WI38 (cell line): ENCODE measurements around the gene RARB.

Experiments used
- H3K4me3 ChIP-seq: 2 replicates; pipeline ENCODE4 v1.5.1; 2011; ENCODE audit warnings: low read depth, mild to moderate bottlenecking, control low read depth, low read length
- CTCF ChIP-seq: IDR thresholded peaks from 2 replicates; pipeline ENCODE4 v1.5.1; 2012; ENCODE audit warnings: low read depth, mild to moderate bottlenecking, control low read depth, low read length

Gene RARB

GRCh38 chr3:25574172-25574765, 146.2 kb downstream of the RARB start:
- TF ChIP-seq CTCF = no peak
- no peak overlapping the region for H3K4me3 ChIP-seq

- no peak for TF ChIP-seq CTCF
- no peak overlapping the region for H3K4me3 ChIP-seq
These were observed 146.9 kb downstream of the RARB start for GRCh38 chr3:25575001-25575400.

GRCh38 chr3:25576146-25576545, 148.1 kb downstream of the RARB start:
- TF ChIP-seq CTCF = no peak

GRCh38 chr3:25576831-25577454, 148.9 kb downstream of the RARB start:
- TF ChIP-seq CTCF = no peak
- no peak overlapping the region for H3K4me3 ChIP-seq

More at GRCh38 chr3:25576146-25576545, 148.1 kb downstream of the RARB start:
- H3K4me3 ChIP-seq = no peak overlapping the region

GRCh38 chr3:25578059-25578458, 150.0 kb downstream of the RARB start:
- no peak overlapping the region for H3K4me3 ChIP-seq
- TF ChIP-seq CTCF = no peak

- no peak for TF ChIP-seq CTCF
These were observed 152.5 kb downstream of the RARB start for GRCh38 chr3:25580534-25580933.

GRCh38 chr3:25581335-25581734, 153.3 kb downstream of the RARB start:
- H3K4me3 ChIP-seq = no peak overlapping the region
- TF ChIP-seq CTCF = no peak

More at GRCh38 chr3:25580534-25580933, 152.5 kb downstream of the RARB start:
- no peak overlapping the region for H3K4me3 ChIP-seq
